ENCODE results near the gene OR10Z1.

The OR10Z1 gene, protein sequence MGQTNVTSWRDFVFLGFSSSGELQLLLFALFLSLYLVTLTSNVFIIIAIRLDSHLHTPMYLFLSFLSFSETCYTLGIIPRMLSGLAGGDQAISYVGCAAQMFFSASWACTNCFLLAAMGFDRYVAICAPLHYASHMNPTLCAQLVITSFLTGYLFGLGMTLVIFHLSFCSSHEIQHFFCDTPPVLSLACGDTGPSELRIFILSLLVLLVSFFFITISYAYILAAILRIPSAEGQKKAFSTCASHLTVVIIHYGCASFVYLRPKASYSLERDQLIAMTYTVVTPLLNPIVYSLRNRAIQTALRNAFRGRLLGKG

DNA sequence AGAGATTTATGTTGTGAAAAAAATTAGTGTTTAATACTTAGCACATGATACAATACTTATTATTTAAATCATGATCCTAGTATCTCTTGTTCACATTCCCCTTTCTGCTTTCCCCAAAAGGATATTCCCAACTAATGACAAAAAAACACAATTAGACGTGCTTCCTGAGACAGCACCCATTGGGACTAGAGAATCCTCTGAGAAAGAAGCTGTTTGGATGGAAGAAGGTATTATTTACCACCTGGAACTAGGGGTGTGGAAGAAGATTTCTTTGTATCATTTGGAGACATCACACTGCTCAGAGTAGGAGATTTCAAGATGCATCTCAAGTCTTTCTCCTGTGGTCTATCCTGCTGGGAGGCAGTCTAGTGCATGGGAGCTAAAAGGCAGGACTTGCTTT is at the start of gene OR10Z1:
OR10Z1 (plus strand) TSS at position 301 of the 400 bp plus-strand sequence. CDS start 1,171 bp downstream, outside the sequence.
- Mint-ChIP-seq H3K4me3 (no peak within 1 kb of the TSS), H3K36me3 (ENCODE audit: low read depth) (no peaks in the 10 kb centered on the region), H3K4me1 (no peaks in the 10 kb centered on the region), H3K27ac (no peak within 1 kb of the TSS), H3K27me3 (ENCODE audit: low read depth) (no peaks in the 10 kb centered on the region), H3K9me3 (no peaks in the 10 kb centered on the region)
- no peak for TF ChIP-seq CTCF (IDR thresholded peaks at IDR 0.05; ENCODE audit: unreplicated experiment in 3 of 3)

DNA sequence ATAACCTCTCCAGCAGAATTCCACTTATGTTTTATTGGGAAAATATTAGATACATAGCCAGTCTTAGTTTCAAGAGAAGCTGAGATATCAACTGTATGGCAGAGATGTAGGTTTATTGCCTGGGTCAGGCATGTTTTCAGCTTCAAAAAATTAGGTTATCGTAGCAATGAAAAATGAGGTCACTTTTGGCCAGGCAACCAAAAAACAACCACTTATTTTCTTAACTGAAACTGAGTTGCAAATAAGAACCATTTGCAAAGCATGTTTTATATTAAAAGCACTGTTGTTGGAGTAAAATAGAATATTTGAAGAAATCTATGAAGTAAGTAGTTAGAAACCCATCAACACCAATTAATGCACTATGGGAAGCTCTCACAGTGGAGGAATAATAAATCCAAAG is 45.4 kb upstream of the OR10Z1 start:
- Mint-ChIP-seq H3K4me3 (no peak overlapping the region), H3K9me3 (no peaks in the 10 kb centered on the region), H3K4me1 (no peaks in the 10 kb centered on the region), H3K36me3 (ENCODE audit: low read depth) (no peaks in the 10 kb centered on the region), H3K27me3 (ENCODE audit: low read depth) (no peaks in the 10 kb centered on the region), H3K27ac (no peak overlapping the region)
- no peak for TF ChIP-seq CTCF (IDR thresholded peaks at IDR 0.05; ENCODE audit: unreplicated experiment in 3 of 3)

- H3K36me3 Mint-ChIP-seq (ENCODE audit: low read depth): no peaks in the 10 kb centered on the region
- no peak overlapping the region for H3K27ac Mint-ChIP-seq
- H3K4me3 Mint-ChIP-seq: no peak overlapping the region
- H3K4me1 Mint-ChIP-seq: no peaks in the 10 kb centered on the region
- no peak for TF ChIP-seq CTCF (IDR thresholded peaks at IDR 0.05; ENCODE audit: unreplicated experiment in 3 of 3)
- no peaks in the 10 kb centered on the region for H3K9me3 Mint-ChIP-seq
- H3K27me3 Mint-ChIP-seq (ENCODE audit: low read depth): no peaks in the 10 kb centered on the region
Observed at GRCh38 chr1:158563853-158564252, 41.2 kb upstream of the OR10Z1 start.

DNA sequence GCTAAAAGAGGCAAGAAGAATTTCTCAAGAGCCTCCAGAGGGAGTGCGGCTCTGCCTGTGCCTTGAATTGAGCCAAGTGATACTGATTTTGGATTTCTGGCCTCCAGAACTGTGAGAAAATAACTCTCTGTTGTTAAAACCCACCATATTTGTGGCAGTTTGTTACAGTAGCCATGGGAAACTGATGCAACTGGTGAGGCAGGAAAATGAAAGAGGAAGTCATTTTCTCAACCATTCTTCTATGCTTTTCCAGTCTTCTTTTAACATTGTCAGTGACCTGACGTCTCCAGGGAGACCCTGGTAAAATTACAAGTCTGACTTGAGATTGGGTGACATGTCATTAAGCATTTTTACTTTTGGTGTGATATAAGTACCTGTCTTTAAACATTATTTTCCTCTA is 40.5 kb upstream of the OR10Z1 start:
- TF ChIP-seq CTCF (IDR thresholded peaks at IDR 0.05; ENCODE audit: unreplicated experiment in 3 of 3): no peak
- Mint-ChIP-seq H3K36me3 (ENCODE audit: low read depth) (no peaks in the 10 kb centered on the region), H3K4me3 (no peak overlapping the region), H3K4me1 (no peaks in the 10 kb centered on the region), H3K9me3 (no peaks in the 10 kb centered on the region), H3K27me3 (ENCODE audit: low read depth) (no peaks in the 10 kb centered on the region), H3K27ac (no peak overlapping the region)

GRCh38 chr1:158570480-158570879 is 34.6 kb upstream of the OR10Z1 start, which contains the start of gene OR6P1:
OR6P1 (minus strand) TSS chr1:158570580; CDS start chr1:158563604, 6,976 bp downstream.
- no peaks in the 10 kb centered on the region for H3K36me3 Mint-ChIP-seq (ENCODE audit: low read depth)
- no peak for TF ChIP-seq CTCF (IDR thresholded peaks at IDR 0.05; ENCODE audit: unreplicated experiment in 3 of 3)
- H3K9me3 Mint-ChIP-seq: no peaks in the 10 kb centered on the region
- no peaks in the 10 kb centered on the region for H3K4me1 Mint-ChIP-seq
- no peaks in the 10 kb centered on the region for H3K27me3 Mint-ChIP-seq (ENCODE audit: low read depth)
- no peak within 1 kb of the TSS for H3K27ac Mint-ChIP-seq
- no peak within 1 kb of the TSS for H3K4me3 Mint-ChIP-seq

GRCh38 chr1:158572226-158572625 is 32.8 kb upstream of the OR10Z1 start:
- Mint-ChIP-seq H3K4me1 (no peaks in the 10 kb centered on the region), H3K36me3 (ENCODE audit: low read depth) (no peaks in the 10 kb centered on the region), H3K27me3 (ENCODE audit: low read depth) (no peaks in the 10 kb centered on the region), H3K4me3 (no peak overlapping the region), H3K27ac (no peak overlapping the region), H3K9me3 (no peaks in the 10 kb centered on the region)
- no peak for TF ChIP-seq CTCF (IDR thresholded peaks at IDR 0.05; ENCODE audit: unreplicated experiment in 3 of 3)

All from nephron (organoid).